Omental fat pad (tissue), 4 donors: ENCODE data around the gene SAPCD2. TPM values are rescaled to one million over a fixed set of nuclear protein-coding genes. Genes with fewer than 3 reads are reported as not detected.

ENCODE experiments used
- ATAC-seq: fragments of 150-250 bp; one replicate; pipeline ENCODE4 v1.9.1; 2016; ENCODE audit warnings: mild to moderate bottlenecking, moderate library complexity; ENCODE audit not compliant: low FRiP score
- DNase-seq: peaks from one replicate; pipeline ENCODE4 v3.0.0-alpha.2; 2019; ENCODE audit warnings: low spot score
- small RNA-seq: library from RNA; depleted of rRNA; stranded (forward); fragments of <200 nt; gene quantifications from one replicate; pipeline ENCODE3, GENCODE V24; 2016
- total RNA-seq, 4 donors: library from RNA; depleted of rRNA; stranded (reverse); fragments of >200 nt; gene quantifications; one replicate each; pipeline ENCODE4 v1.1.0, GENCODE V29; 2016
- TF ChIP-seq, protein P1 (sequence below), 3 donors: fragments of 450-650 bp; IDR thresholded peaks; one replicate each; pipeline ENCODE4 v1.5.1; 2016 to 2017; ENCODE audit warnings: antibody characterized with exemption in 3 of 3, mild to moderate bottlenecking in 3 of 3, moderate library complexity in 2 of 3

The SAPCD2 gene
- total RNA-seq, 4 donors from 2014 or later = 0.13 to 1.8 (median 0.37) TPM; not detected in 1

DNA sequence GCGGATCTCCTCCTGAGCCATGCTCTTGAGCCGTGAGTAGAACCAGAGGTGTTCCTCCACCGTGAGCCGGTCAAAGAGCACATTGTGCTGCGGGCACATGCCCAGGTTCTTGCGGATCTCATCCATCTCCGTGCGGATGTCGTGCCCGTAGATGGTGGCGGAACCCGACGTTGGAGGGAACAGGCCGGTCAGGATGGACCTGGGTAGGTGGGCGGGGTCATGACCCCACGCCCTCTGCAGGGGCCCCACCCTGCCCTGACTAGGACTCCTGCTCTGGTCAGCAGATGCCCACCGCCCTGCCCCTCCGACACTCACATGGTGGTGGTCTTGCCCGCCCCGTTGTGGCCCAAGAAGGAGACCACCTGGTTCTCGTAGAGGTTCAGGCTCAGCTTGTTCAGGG, 54.4 kb downstream of the SAPCD2 start:
- DNase-seq = no peak
- no peak for ATAC-seq
- TF ChIP-seq, protein P1, sequence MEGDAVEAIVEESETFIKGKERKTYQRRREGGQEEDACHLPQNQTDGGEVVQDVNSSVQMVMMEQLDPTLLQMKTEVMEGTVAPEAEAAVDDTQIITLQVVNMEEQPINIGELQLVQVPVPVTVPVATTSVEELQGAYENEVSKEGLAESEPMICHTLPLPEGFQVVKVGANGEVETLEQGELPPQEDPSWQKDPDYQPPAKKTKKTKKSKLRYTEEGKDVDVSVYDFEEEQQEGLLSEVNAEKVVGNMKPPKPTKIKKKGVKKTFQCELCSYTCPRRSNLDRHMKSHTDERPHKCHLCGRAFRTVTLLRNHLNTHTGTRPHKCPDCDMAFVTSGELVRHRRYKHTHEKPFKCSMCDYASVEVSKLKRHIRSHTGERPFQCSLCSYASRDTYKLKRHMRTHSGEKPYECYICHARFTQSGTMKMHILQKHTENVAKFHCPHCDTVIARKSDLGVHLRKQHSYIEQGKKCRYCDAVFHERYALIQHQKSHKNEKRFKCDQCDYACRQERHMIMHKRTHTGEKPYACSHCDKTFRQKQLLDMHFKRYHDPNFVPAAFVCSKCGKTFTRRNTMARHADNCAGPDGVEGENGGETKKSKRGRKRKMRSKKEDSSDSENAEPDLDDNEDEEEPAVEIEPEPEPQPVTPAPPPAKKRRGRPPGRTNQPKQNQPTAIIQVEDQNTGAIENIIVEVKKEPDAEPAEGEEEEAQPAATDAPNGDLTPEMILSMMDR (IDR thresholded peaks at IDR 0.05) = no peak

DNA sequence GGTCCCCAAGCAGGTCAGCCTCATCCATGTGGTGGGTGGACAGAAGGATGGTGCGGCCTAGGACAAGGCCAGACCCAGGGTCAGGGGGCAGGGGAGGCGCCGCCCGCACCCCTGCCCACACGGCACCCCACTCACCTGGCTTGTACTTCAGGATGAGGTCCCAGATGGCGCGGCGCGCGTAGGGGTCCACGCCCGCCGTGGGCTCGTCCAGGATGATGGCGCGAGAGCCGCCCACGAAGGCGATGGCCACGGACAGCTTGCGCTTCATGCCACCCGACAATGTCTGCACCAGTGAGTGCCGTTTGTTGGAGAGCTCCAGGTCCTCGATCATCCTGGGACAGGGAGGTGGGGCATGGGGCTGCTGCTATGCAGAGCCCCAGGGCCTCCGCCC, 54.8 kb downstream of the SAPCD2 start:
- ATAC-seq = no peak
- TF ChIP-seq, protein P1 (IDR thresholded peaks at IDR 0.05) = no peak
- no peak for DNase-seq

DNA sequence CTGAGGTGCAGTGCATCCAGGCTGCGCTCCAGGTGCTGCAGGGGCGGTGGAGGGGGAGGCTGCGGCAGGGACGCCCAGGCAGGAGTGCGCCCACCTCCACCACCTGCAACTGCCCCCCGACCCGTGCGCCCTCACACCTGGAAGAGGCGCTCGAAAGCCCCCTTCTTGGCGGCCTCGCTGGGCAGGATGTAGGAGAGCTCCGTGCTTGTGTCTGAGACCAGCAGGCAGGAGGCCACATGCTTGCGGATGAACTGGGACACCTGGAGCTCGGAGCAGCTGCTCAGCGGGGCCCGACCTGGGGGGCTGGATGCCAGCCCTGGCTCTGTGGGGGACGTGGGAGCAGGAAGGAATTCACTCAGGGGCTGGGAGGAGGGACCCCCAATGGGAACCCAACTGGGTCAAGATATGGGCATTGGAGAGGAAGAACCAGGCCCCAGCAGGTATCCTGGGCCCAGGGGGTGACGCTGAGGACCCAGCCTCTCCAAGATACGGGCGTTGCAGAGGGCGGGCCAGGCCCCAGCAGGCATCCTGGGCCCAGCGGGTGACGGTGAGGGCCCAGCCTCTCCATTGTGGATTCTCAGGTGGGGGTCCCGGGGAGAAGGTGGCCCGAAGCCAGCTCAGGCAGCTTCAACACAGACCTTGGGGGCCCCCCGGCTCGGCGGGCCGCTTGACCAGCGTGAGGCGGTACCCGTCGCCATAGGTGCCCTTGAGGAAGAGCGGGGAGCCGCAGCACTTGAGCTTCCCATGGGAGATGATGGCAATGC, 55.4 kb downstream of the SAPCD2 start:
- DNase-seq (no peak), ATAC-seq (no peak)
- TF ChIP-seq, protein P1 (IDR thresholded peaks at IDR 0.05) = no peak

DNA sequence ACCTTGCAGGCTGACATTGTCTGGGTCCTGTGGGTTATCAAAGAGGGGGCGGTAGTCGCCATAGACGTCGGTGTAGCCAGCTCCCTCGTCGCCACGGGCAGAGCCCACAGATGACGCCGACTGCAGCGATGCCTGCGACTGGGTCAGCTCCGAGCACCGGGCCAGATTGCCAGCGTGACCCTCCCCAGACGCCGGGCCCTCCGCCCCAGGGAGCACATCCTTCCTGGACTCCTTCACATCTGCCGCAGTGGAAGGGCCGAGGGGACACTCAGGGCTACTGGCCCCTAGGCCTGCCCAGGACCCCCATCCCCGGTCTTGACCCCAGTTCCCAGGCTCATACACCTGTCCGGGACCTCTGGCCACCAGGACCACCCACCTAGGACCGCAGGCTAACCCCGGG, 56.2 kb downstream of the SAPCD2 start:
- ATAC-seq (no peak), DNase-seq (no peak)
- TF ChIP-seq, protein P1 (IDR thresholded peaks at IDR 0.05) = no peak

DNA sequence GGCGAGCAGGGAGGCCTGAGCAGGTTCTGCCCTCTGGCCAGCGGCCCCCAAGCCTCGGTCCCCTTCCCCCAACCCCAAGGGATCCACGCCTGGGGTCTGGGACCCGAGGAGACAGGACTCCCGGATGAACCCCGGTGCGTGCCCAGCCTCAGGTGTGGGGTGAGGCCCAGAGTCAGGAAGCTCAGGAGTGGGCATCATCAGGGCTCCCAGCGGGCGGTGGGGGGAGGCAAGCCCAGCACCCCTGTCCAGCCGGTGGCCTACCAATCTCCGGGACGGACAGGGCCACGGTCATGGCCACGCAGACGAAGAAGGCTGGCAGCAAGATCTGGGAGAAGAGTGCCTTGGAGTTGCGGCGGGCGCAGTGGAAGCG, 56.8 kb downstream of the SAPCD2 start:
- TF ChIP-seq, protein P1 (IDR thresholded peaks at IDR 0.05) = no peak
- ATAC-seq (no peak), DNase-seq (no peak)

DNA sequence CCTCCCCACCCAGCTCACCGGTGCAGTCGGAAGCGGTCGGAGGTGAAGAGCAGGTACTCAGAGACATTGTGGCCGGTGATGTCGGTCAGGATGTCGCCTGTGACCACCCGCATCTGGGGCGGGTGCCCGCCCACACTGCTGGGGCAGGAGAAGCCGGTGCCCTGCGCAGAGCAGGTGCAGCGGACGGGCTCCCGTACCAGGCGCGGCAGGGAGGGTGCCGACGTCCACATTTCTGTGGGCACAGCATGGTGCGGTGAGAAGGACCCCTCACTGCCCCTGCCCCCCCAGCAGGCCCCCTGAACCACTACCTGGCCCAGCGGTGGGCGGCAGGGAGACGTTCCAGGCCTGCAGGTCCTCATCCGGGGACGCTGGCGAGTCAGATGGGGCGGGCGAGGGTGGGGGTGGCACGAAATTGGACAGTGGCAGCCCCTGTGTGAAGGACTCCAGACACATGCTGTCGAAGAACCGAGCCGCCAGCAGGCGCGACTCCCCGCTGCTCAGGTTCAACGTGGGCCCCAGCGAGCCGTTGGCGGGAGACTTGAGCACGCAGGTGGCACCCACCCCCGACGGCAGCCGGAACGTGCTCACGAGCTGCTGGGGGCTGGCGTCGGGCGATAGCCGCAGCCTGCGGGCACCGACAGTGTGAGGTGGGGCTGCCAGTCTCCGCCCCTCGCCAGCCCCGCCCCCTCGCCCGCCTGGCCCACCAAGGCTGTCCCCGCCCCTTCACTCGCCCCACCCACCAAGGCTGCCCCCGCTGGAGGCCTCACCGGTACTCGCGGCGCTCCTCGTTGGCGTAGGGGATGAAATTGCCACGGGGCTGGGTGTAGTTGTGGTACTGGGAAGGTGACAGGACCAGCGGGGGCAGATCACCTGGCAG, 57.4 kb downstream of the SAPCD2 start:
- no peak for DNase-seq

More for the DNA sequence above, 57.4 kb downstream of the SAPCD2 start:
- no peak for ATAC-seq
- TF ChIP-seq, protein P1 (IDR thresholded peaks at IDR 0.05) = no peak

Small RNA genes within 50 kb of the gene (small RNA-seq; reads per million reads assigned to genes)
- not detected for gene RF00153

Other genes with a start within 250 kb of the SAPCD2 start
- gene AJM1, start 228.1 kb downstream of the SAPCD2 start, total RNA-seq = 1 to 10 TPM in 1 of 4 donors, under 1 TPM in 3; 0.72 to 2.5 (median 0.78) TPM
- 10 to 100 TPM; 27.1 to 53.9 (median 40.9) TPM for gene PHPT1, start 221.1 kb downstream of the SAPCD2 start, total RNA-seq
- 1 to 10 TPM; 1.4 to 3.9 (median 1.7) TPM for gene MAMDC4, start 218.2 kb downstream of the SAPCD2 start, total RNA-seq
- gene EDF1, start 204.2 kb downstream of the SAPCD2 start, total RNA-seq = 100 to 1,000 TPM; 281 to 323 (median 308) TPM
- 1 to 10 TPM; 3.2 to 9.1 (median 5.1) TPM for gene TRAF2, start 184.0 kb downstream of the SAPCD2 start, total RNA-seq
- 100 to 1,000 TPM; 154 to 242 (median 185) TPM for gene FBXW5, start 125.8 kb downstream of the SAPCD2 start, total RNA-seq
- 1 to 10 TPM in 1 of 4 donors, not detected in 3; 4.3 TPM for gene C8G, start 125.3 kb downstream of the SAPCD2 start, total RNA-seq
- gene LCN12, start 118.3 kb downstream of the SAPCD2 start, total RNA-seq = under 1 TPM in 1 of 4 donors, not detected in 3; 0.46 TPM
- 100 to 1,000 TPM in 2 of 4 donors, 10 to 100 TPM in 2; 76.9 to 173 (median 118) TPM for gene PTGDS, start 93.1 kb downstream of the SAPCD2 start, total RNA-seq
- under 1 TPM in 3 of 4 donors, not detected in 1; 0.28 to 0.47 (median 0.36) TPM for gene LCNL1, start 87.6 kb downstream of the SAPCD2 start, total RNA-seq
- 10 to 100 TPM; 22.0 to 37.0 (median 31.6) TPM for gene PAXX, start 78.1 kb downstream of the SAPCD2 start, total RNA-seq
- gene CLIC3, start 74.0 kb downstream of the SAPCD2 start, total RNA-seq = 1 to 10 TPM in 3 of 4 donors, under 1 TPM in 1; 0.95 to 9.7 (median 4.7) TPM
- 10 to 100 TPM; 15.4 to 31.5 (median 25.9) TPM for gene ABCA2, start 42.3 kb downstream of the SAPCD2 start, total RNA-seq
- 1 to 10 TPM in 1 of 4 donors, under 1 TPM in 2, not detected in 1; 0.19 to 3.6 (median 0.31) TPM for gene FUT7, start 38.5 kb downstream of the SAPCD2 start, total RNA-seq
- 10 to 100 TPM; 37.2 to 70.5 (median 58.5) TPM for gene NPDC1, start 24.4 kb downstream of the SAPCD2 start, total RNA-seq
- under 1 TPM in 3 of 4 donors, not detected in 1; 0.25 to 0.72 (median 0.28) TPM for gene ENTPD2, start 16.5 kb downstream of the SAPCD2 start, total RNA-seq
- gene UAP1L1, start 7.0 kb upstream of the SAPCD2 start, total RNA-seq = 10 to 100 TPM in 2 of 4 donors, 1 to 10 TPM in 2; 5.2 to 12.8 (median 9.7) TPM
- gene MAN1B1, start 16.4 kb upstream of the SAPCD2 start, total RNA-seq = 10 to 100 TPM; 30.2 to 39.9 (median 33.9) TPM
- 100 to 1,000 TPM in 3 of 4 donors, 10 to 100 TPM in 1; 91.8 to 132 (median 119) TPM for gene DPP7, start 44.2 kb upstream of the SAPCD2 start, total RNA-seq
- not detected for gene GRIN1, start 68.6 kb upstream of the SAPCD2 start, total RNA-seq
- not detected for gene LRRC26, start 99.5 kb upstream of the SAPCD2 start, total RNA-seq
- gene TMEM210, start 101.5 kb upstream of the SAPCD2 start, total RNA-seq = not detected
- 10 to 100 TPM; 17.4 to 38.8 (median 22.8) TPM for gene ANAPC2, start 118.0 kb upstream of the SAPCD2 start, total RNA-seq
- 10 to 100 TPM; 51.2 to 78.2 (median 67.1) TPM for gene SSNA1, start 118.1 kb upstream of the SAPCD2 start, total RNA-seq
- gene TPRN, start 130.2 kb upstream of the SAPCD2 start, total RNA-seq = 1 to 10 TPM; 3.6 to 6.5 (median 4.9) TPM
- gene TMEM203, start 135.1 kb upstream of the SAPCD2 start, total RNA-seq = 10 to 100 TPM; 21.6 to 29.1 (median 27.1) TPM
- gene NDOR1, start 135.1 kb upstream of the SAPCD2 start, total RNA-seq = 1 to 10 TPM; 5.6 to 6.6 (median 6.1) TPM
- 1 to 10 TPM in 1 of 4 donors, under 1 TPM in 2, not detected in 1; 0.65 to 1.0 (median 0.72) TPM for gene RNF208, start 151.7 kb upstream of the SAPCD2 start, total RNA-seq
- gene CYSRT1, start 154.6 kb upstream of the SAPCD2 start, total RNA-seq = under 1 TPM in 3 of 4 donors, not detected in 1; 0.36 to 0.65 (median 0.38) TPM
- gene RNF224, start 156.9 kb upstream of the SAPCD2 start, total RNA-seq = under 1 TPM in 1 of 4 donors, not detected in 3; 0.19 TPM
- gene SLC34A3, start 160.3 kb upstream of the SAPCD2 start, total RNA-seq = not detected
- gene TUBB4B, start 170.7 kb upstream of the SAPCD2 start, total RNA-seq = 100 to 1,000 TPM; 197 to 452 (median 288) TPM
- under 1 TPM in 1 of 4 donors, not detected in 3; 0.56 TPM for gene STPG3, start 180.7 kb upstream of the SAPCD2 start, total RNA-seq
- 10 to 100 TPM; 22.2 to 42.8 (median 34.2) TPM for gene NELFB, start 184.8 kb upstream of the SAPCD2 start, total RNA-seq
- gene TOR4A, start 207.2 kb upstream of the SAPCD2 start, total RNA-seq = 10 to 100 TPM in 3 of 4 donors, 1 to 10 TPM in 1; 9.8 to 17.7 (median 11.6) TPM
- 10 to 100 TPM in 1 of 4 donors, 1 to 10 TPM in 3; 4.6 to 12.3 (median 7.2) TPM for gene NRARP, start 231.7 kb upstream of the SAPCD2 start, total RNA-seq